ENCODE results near the gene PUSL1.

DNA sequence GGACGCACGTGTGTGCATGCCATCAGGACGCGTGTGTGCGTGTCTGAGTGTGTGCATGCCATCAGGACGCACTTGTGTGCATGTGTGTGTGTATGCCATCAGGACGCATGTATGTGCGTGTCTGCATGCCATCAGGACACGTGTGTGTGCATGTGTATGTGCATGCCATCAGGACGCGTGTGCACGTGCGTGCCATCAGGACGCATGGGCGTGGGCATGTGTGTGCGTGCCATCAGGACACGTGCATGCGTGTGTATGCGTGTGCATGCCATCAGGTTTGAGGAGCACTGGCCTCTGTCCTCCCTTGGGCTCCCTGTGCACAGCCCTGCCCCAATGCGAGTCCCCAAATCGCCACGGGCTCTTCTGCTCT lies 49.3 kb upstream of the PUSL1 start:
- no peak for TF ChIP-seq TP53 (CRISPR knock-in tag; conservative IDR thresholded peaks at IDR 0.05)
- TF ChIP-seq, protein P1, sequence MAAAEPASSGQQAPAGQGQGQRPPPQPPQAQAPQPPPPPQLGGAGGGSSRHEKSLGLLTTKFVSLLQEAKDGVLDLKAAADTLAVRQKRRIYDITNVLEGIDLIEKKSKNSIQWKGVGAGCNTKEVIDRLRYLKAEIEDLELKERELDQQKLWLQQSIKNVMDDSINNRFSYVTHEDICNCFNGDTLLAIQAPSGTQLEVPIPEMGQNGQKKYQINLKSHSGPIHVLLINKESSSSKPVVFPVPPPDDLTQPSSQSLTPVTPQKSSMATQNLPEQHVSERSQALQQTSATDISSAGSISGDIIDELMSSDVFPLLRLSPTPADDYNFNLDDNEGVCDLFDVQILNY (CRISPR knock-in tag; conservative IDR thresholded peaks at IDR 0.05): no peak
- no peak for TF ChIP-seq EZH2 (conservative IDR thresholded peaks at IDR 0.05; ENCODE audit: low read depth, low read length)

Data from HepG2 (cell line).